Right lobe of liver (tissue), 6 donors: ENCODE data around the gene PRXL2A. TPM values are rescaled to one million over a fixed set of nuclear protein-coding genes. Genes with fewer than 3 reads are reported as not detected.

ENCODE experiments used
- ATAC-seq, 4 donors: fragments of 200-7000 bp; cut with Tn5 transposase; one replicate each; pipeline ENCODE4 v1.9.1; 2020; ENCODE audit warnings: mild to moderate bottlenecking in 4 of 4, moderate library complexity in 4 of 4
- DNase-seq, 3 donors: peaks; one replicate each; pipeline ENCODE4 v3.0.0-alpha.2; 2020
- H3K27ac ChIP-seq, 3 donors: fragments of 200-600 bp; one replicate each; pipeline ENCODE4 v1.8.0; 2022
- H3K27me3 ChIP-seq, 2 donors: fragments of 200-600 bp; one replicate each; pipeline ENCODE4 v1.8.0; 2022
- H3K36me3 ChIP-seq, 4 donors: fragments of 200-600 bp; sonication (generic) in 1 of 4; one replicate each; pipeline versions ENCODE4 v1.5.1 to v1.8.0; 2017 to 2022; ENCODE audit warnings: control low read depth in 1 of 4
- H3K4me1 ChIP-seq, 4 donors: fragments of 200-600 bp; sonication (generic) in 1 of 4; one replicate each; pipeline versions ENCODE4 v1.5.1 to v1.8.0; 2017 to 2022; ENCODE audit warnings: control low read depth in 1 of 4
- H3K4me3 ChIP-seq, 3 donors: fragments of 200-600 bp; one replicate each; pipeline ENCODE4 v1.8.0; 2022
- H3K9me3 ChIP-seq, 4 donors: fragments of 200-600 bp; sonication (generic) in 1 of 4; one replicate each; pipeline versions ENCODE4 v1.5.1 to v1.8.0; 2017 to 2022; ENCODE audit warnings: control low read depth in 1 of 4
- POLR2A ChIP-seq: fragments of 450-650 bp; IDR thresholded peaks from one replicate; pipeline ENCODE4 v1.6.1; 2017; ENCODE audit warnings: antibody characterized with exemption, mild to moderate bottlenecking
- WGBS: methylation state at CpG from one replicate; pipeline ENCODE4 v1.1.6; 2018; ENCODE audit warnings: low coverage, low lambda C conversion rate; ENCODE audit not compliant: insufficient coverage; ENCODE audit errors: missing lambda C conversion rate; 5-methylcytosine and 5-hydroxymethylcytosine counted together
- intact Hi-C, 2 donors: fragments of 100-400 bp; cut with DNase I; formaldehyde crosslinking; loops; one replicate each; pipeline versions ENCODE4 v1.11.2 to v1.14.1; 2022
- total RNA-seq, 6 experiments: library from RNA; depleted of rRNA in 2 of 6; stranded (reverse); fragments of >200 nt in 2 of 6; fragmentation: NEBNext Ultra II Directional in 3 of 6; extraction: Animal tissue kit (Norgen Biotek cat#: 25700) in 3 of 6; gene quantifications; one replicate each; pipeline versions ENCODE4 v1.1.0 to v1.2.4, GENCODE V29; 2016 to 2023
- TF ChIP-seq, protein P1 (sequence below), 4 donors: fragments of 200-600 bp in 3 of 4; fragments of 450-650 bp in 1 of 4; IDR thresholded peaks; one replicate each; pipeline versions ENCODE4 v1.5.1 to v1.8.0; 2016 to 2022; ENCODE audit warnings: antibody characterized with exemption in 4 of 4, mild to moderate bottlenecking in 2 of 4
- donor health status: DM: no; HTN: yes; CAD: no.
- donor health status: DM: no; HTN: no; CAD: no.
- donor health status: DM: no; HTN: no; CAD: no.
- donor health status: DM: no; HTN: yes; CAD: no.
- donor health status: DM: no; HTN: yes; CAD: no.

PRXL2A gene
- total RNA-seq, 6 experiments from 2014 or later, result 41.3 to 89.8 (median 80.5) TPM

DNA sequence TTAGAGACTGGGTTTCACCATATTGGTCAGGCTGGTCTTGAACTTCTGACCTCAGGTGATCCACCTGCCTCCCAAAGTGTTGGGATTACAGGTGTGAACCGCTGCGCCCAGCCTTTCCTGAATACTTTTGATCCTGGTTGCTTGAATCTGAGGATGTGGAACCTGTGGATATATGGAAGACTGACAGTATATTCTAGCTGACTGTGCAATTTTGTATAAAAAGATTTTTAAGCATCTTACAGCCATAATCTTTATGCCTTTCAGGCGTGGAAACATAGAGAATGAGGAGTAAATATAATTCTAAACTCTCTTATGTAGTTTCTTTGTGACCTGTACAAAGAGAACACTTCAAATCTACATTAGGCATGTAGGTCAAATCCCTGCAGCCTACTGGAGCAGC lies 61.9 kb downstream of the PRXL2A start:
- H3K27ac ChIP-seq, result peak overlapping the region in 1 of 3 donors; percentile 9
- H3K4me3 ChIP-seq, result no peak overlapping the region
- TF ChIP-seq, protein P1, sequence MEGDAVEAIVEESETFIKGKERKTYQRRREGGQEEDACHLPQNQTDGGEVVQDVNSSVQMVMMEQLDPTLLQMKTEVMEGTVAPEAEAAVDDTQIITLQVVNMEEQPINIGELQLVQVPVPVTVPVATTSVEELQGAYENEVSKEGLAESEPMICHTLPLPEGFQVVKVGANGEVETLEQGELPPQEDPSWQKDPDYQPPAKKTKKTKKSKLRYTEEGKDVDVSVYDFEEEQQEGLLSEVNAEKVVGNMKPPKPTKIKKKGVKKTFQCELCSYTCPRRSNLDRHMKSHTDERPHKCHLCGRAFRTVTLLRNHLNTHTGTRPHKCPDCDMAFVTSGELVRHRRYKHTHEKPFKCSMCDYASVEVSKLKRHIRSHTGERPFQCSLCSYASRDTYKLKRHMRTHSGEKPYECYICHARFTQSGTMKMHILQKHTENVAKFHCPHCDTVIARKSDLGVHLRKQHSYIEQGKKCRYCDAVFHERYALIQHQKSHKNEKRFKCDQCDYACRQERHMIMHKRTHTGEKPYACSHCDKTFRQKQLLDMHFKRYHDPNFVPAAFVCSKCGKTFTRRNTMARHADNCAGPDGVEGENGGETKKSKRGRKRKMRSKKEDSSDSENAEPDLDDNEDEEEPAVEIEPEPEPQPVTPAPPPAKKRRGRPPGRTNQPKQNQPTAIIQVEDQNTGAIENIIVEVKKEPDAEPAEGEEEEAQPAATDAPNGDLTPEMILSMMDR (IDR thresholded peaks at IDR 0.05), result no peak
- TF ChIP-seq POLR2A, result no peak
- peaks cover 0 to 15% (median 4%) of the 10 kb centered on the region in 4 donors for H3K36me3 ChIP-seq
- peaks cover 4 to 52% (median 21%) of the 10 kb centered on the region in 4 donors for H3K4me1 ChIP-seq
- ATAC-seq (no peak), DNase-seq (no peak)
- 84% methylated on average over 3 of the region's 3 CpGs for WGBS
- H3K27me3 ChIP-seq, result no peaks in the 10 kb centered on the region
- intact Hi-C loops, result no loop called here
- no peaks in the 10 kb centered on the region for H3K9me3 ChIP-seq

DNA sequence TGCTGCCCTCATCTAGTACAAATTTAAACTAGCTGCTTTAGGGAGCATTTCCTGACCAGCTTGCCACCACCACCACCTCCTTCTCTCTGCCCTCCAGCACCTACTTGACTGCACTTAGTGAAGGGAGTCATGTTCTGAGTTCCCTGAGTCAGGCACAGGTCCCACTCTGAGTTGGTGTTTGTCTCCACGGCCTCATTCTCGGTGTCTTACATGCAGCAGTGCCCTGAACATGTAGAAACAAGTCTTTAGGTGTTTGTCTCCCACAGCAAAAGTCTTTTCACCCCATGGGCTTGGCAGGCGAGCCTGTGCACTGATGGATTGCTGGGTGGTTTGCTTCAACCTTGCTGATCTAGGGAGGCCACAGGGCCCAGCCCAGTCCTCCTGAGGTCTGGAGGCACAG lies 62.6 kb downstream of the PRXL2A start:
- H3K36me3 ChIP-seq, result peaks cover 0 to 15% (median 4%) of the 10 kb centered on the region in 4 donors
- H3K4me3 ChIP-seq, result no peak overlapping the region
- no peaks in the 10 kb centered on the region for H3K9me3 ChIP-seq
- TF ChIP-seq POLR2A, result no peak
- TF ChIP-seq, protein P1 (IDR thresholded peaks at IDR 0.05), result no peak
- peaks cover 4 to 45% (median 21%) of the 10 kb centered on the region in 4 donors for H3K4me1 ChIP-seq
- intact Hi-C loops, result no loop called here
- WGBS, result 83% methylated on average over 2 of the region's 3 CpGs
- ATAC-seq, result no peak
- H3K27ac ChIP-seq, result peak overlapping the region in 1 of 3 donors; percentile 9
- H3K27me3 ChIP-seq, result no peaks in the 10 kb centered on the region
- no peak for DNase-seq

DNA sequence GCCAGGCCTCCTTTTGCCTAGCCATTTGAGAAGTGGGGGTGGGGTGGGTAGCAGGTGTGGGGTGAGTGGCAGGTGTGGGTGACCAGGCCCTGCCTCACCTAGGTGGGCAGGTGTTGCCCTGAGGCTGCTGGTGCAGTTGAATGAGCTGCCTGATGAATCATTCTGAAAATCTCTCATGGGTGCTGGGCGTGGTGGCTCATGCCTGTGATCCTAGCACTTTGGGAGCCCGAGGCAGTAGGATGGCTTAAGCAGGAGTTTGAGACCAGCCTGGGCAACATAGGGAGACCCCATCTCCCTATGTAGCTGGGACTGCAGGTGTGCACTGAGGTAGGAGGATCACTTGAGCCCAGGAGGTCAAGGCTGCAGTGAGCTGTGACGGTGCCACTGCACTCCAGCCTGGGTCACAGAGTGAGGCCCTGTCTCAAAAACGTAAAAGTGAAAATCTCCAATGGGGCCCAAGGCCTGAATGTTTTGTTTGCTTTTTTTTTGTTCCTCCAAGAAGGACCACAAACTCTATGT lies 63.4 kb downstream of the PRXL2A start:
- 48% methylated on average over 2 of the region's 4 CpGs for WGBS
- TF ChIP-seq POLR2A, result no peak
- TF ChIP-seq, protein P1 (IDR thresholded peaks at IDR 0.05), result no peak
- no peaks in the 10 kb centered on the region for H3K27me3 ChIP-seq
- intact Hi-C loops, result no loop called here
- H3K9me3 ChIP-seq, result no peaks in the 10 kb centered on the region
- peaks cover 4 to 41% (median 18%) of the 10 kb centered on the region in 4 donors for H3K4me1 ChIP-seq
- no peak overlapping the region for H3K27ac ChIP-seq
- H3K4me3 ChIP-seq, result no peak overlapping the region
- DNase-seq, result no peak
- H3K36me3 ChIP-seq, result peaks cover 0 to 15% (median 4%) of the 10 kb centered on the region in 4 donors
- no peak for ATAC-seq

DNA sequence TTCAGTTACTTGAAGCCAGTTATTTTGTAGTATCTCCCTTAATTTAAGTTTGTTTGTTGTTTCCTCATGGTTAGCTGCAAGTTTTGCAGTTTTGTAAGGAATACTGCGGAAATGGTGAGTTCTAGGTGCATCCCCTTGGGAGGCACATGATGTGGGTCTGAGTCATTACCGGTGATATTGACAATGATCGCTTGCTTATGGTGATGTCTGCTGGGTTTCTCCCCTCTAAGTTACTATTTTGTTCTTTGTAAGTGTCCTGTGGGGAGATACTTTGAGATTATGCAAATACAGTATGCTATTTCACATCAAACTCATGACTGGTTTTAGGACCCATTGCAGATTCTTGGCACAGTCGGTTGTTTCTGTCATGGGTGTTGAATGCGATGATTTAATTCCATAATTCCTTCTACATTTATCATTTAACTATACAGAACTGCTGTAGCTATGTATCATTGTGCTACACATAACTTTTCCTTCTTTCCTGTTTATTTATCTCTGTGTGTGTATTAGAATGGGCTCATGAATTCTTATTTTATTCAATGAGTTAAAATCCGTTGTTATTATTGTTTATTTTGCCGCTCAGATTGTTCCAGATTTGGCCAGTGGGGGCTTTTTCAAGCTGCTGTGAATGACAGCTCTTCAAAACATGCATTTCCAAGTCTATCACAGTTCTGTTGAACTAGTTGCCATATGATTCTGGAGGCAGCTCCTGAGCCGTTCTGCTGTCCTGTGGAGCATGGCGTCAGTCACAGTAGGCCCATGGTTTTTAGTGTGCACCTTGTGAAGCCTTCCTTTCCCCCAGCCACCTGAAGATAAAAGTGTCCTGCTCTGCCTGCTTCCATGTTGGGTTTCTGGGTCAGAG lies 64.1 kb downstream of the PRXL2A start:
- ATAC-seq, result peak in 3 of 4 donors; percentile 29 to 58 (median 47)
- intact Hi-C loops, result no loop called here
- no peak for DNase-seq
- Histone ChIP-seq H3K4me3 (no peak overlapping the region), H3K9me3 (no peaks in the 10 kb centered on the region), H3K27ac (peak overlapping the region in 1 of 3 donors; percentile 9), H3K36me3 (peaks cover 0 to 15% (median 4%) of the 10 kb centered on the region in 4 donors), H3K4me1 (peaks cover 4 to 38% (median 18%) of the 10 kb centered on the region in 4 donors), H3K27me3 (no peaks in the 10 kb centered on the region)
- 59% methylated on average over 7 of the region's 9 CpGs for WGBS
- TF ChIP-seq, protein P1 (IDR thresholded peaks at IDR 0.05), result no peak
- TF ChIP-seq POLR2A, result no peak
